ENCODE measurements around the gene SLC17A9.

DNA sequence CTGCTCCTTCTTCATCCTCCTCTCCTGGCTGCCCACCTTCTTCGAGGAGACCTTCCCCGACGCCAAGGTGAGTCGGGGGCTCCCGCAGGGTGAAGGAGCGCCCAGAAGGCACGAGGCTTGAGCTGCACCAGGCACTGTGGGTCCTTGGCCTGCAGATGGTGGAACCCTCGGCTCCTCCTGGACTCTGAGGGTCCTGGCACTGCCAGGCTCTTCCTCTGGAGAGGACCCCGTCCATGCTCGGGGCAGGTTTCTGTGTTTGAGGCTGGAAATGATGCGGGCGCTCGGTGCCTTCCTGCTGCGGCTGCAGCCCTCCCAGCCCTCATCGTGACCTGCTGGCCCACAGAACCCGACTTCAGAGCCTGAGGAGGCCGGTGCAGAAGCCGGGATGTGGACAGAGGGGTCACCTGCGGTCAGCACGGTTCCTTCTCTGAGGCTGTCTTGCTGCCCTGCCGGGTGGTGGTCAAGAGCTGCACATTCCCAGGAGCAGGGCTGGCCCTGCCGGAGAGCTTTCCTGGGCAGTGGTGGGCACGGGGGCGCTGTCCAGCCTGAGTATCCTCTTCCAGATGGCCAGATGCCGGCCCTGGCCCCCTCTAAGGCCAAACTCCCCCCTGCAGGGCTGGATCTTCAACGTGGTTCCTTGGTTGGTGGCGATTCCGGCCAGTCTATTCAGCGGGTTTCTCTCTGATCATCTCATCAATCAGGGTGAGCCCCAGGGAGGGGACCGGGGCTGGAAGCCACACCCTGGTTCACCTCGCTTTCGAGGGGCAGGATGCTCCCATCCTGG, 11.3 kb downstream of the SLC17A9 start:
- TF ChIP-seq, protein P1, sequence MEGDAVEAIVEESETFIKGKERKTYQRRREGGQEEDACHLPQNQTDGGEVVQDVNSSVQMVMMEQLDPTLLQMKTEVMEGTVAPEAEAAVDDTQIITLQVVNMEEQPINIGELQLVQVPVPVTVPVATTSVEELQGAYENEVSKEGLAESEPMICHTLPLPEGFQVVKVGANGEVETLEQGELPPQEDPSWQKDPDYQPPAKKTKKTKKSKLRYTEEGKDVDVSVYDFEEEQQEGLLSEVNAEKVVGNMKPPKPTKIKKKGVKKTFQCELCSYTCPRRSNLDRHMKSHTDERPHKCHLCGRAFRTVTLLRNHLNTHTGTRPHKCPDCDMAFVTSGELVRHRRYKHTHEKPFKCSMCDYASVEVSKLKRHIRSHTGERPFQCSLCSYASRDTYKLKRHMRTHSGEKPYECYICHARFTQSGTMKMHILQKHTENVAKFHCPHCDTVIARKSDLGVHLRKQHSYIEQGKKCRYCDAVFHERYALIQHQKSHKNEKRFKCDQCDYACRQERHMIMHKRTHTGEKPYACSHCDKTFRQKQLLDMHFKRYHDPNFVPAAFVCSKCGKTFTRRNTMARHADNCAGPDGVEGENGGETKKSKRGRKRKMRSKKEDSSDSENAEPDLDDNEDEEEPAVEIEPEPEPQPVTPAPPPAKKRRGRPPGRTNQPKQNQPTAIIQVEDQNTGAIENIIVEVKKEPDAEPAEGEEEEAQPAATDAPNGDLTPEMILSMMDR (IDR thresholded peaks at IDR 0.05 in 2 of 3, conservative IDR thresholded peaks at IDR 0.05 in 1 of 3; ENCODE audit: borderline replicate concordance in 1 of 3, insufficient read depth in 1 of 3, low read depth in 2 of 3, low read length in 2 of 3): no peak
- TF ChIP-seq POLR2A (IDR thresholded peaks at IDR 0.05; ENCODE audit: borderline replicate concordance, extremely low read depth, insufficient read depth, insufficient read length) (no peak), EZH2phosphoT487 (IDR thresholded peaks at IDR 0.05; ENCODE audit: borderline replicate concordance) (no peak), YY1 (IDR thresholded peaks at IDR 0.05; ENCODE audit: extremely low read depth, insufficient replicate concordance, low read depth, low read length) (no peak), ZFX (IDR thresholded peaks at IDR 0.05) (no peak), JUND (IDR thresholded peaks at IDR 0.05) (no peak), POLR2AphosphoS5 (IDR thresholded peaks at IDR 0.05; ENCODE audit: low read depth, low read length) (no peak), EZH2 (IDR thresholded peaks at IDR 0.05) (no peak), FOSL1 (IDR thresholded peaks at IDR 0.05; ENCODE audit: low read depth) (no peak), EGR1 (IDR thresholded peaks at IDR 0.05; ENCODE audit: low read depth) (no peak), TCF7L2 (IDR thresholded peaks at IDR 0.05; ENCODE audit: borderline replicate concordance, extremely low read depth, insufficient read depth, insufficient read length) (no peak)
- TF ChIP-seq, protein P2, sequence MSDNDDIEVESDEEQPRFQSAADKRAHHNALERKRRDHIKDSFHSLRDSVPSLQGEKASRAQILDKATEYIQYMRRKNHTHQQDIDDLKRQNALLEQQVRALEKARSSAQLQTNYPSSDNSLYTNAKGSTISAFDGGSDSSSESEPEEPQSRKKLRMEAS (IDR thresholded peaks at IDR 0.05): no peak
- TF ChIP-seq, protein P3, sequence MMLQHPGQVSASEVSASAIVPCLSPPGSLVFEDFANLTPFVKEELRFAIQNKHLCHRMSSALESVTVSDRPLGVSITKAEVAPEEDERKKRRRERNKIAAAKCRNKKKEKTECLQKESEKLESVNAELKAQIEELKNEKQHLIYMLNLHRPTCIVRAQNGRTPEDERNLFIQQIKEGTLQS (IDR thresholded peaks at IDR 0.05): no peak
- TF ChIP-seq, protein P4, sequence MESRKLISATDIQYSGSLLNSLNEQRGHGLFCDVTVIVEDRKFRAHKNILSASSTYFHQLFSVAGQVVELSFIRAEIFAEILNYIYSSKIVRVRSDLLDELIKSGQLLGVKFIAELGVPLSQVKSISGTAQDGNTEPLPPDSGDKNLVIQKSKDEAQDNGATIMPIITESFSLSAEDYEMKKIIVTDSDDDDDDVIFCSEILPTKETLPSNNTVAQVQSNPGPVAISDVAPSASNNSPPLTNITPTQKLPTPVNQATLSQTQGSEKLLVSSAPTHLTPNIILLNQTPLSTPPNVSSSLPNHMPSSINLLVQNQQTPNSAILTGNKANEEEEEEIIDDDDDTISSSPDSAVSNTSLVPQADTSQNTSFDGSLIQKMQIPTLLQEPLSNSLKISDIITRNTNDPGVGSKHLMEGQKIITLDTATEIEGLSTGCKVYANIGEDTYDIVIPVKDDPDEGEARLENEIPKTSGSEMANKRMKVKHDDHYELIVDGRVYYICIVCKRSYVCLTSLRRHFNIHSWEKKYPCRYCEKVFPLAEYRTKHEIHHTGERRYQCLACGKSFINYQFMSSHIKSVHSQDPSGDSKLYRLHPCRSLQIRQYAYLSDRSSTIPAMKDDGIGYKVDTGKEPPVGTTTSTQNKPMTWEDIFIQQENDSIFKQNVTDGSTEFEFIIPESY (IDR thresholded peaks at IDR 0.05; ENCODE audit: extremely low read depth, insufficient replicate concordance, low read length): no peak
